Glomerular visceral epithelial cell (primary cell): Measurements from ENCODE around the gene PLB1.

Source experiments
- DNase-seq: peaks from one replicate; pipeline ENCODE4 v3.0.0-alpha.2; 2016; ENCODE audit errors: extremely low spot score

The PLB1 gene

GRCh38 chr2:28591711-28592335 lies 96.0 kb downstream of the PLB1 start:
- no peak for DNase-seq

- DNase-seq = no peak
These were observed 96.6 kb downstream of the PLB1 start for GRCh38 chr2:28592481-28592880.

GRCh38 chr2:28593160-28593755 lies 97.4 kb downstream of the PLB1 start:
- no peak for DNase-seq

GRCh38 chr2:28594000-28594331 lies 98.1 kb downstream of the PLB1 start:
- DNase-seq = no peak

- DNase-seq = peak; percentile 89
These were observed 98.7 kb downstream of the PLB1 start for GRCh38 chr2:28594332-28595108.

- DNase-seq = no peak
These were observed 99.5 kb downstream of the PLB1 start for GRCh38 chr2:28595323-28595722.

- DNase-seq = no peak
These were observed 102.6 kb downstream of the PLB1 start for GRCh38 chr2:28598484-28598883.

GRCh38 chr2:28600181-28600580 lies 104.3 kb downstream of the PLB1 start:
- DNase-seq = no peak

GRCh38 chr2:28601616-28602015 lies 105.8 kb downstream of the PLB1 start:
- no peak for DNase-seq

- no peak for DNase-seq
These were observed 106.3 kb downstream of the PLB1 start for GRCh38 chr2:28602136-28602660.

- DNase-seq = no peak
These were observed 107.1 kb downstream of the PLB1 start for GRCh38 chr2:28602751-28603639.

- DNase-seq = no peak
These were observed 108.0 kb downstream of the PLB1 start for GRCh38 chr2:28603821-28604220.

GRCh38 chr2:28604284-28604843 lies 108.5 kb downstream of the PLB1 start:
- DNase-seq = no peak

- DNase-seq = peak; percentile 86
These were observed 111.2 kb downstream of the PLB1 start for GRCh38 chr2:28606986-28607441.

GRCh38 chr2:28607730-28608499 lies 112.1 kb downstream of the PLB1 start:
- no peak for DNase-seq

GRCh38 chr2:28608500-28609424 lies 112.9 kb downstream of the PLB1 start:
- DNase-seq = no peak

- peak; percentile 99 for DNase-seq
These were observed 114.8 kb downstream of the PLB1 start for GRCh38 chr2:28610583-28611201.

- DNase-seq = peak; percentile 61
These were observed 116.4 kb downstream of the PLB1 start for GRCh38 chr2:28612131-28612812.

- no peak for DNase-seq
These were observed 117.3 kb downstream of the PLB1 start for GRCh38 chr2:28613186-28613585.
